GM21786 (cell line): ENCODE data around the gene DYSF.
"Not testable (repeated sequence)": the region's sequence is repeated elsewhere in the genome, so short reads cannot be mapped to it uniquely, and the experiment has no call there.

Experiments used
- ATAC-seq: cut with Tn5 transposase; IDR thresholded peaks from one replicate; pipeline ENCODE4 v1.9.1; 2021; ENCODE audit not compliant: unreplicated experiment

Gene DYSF

DNA sequence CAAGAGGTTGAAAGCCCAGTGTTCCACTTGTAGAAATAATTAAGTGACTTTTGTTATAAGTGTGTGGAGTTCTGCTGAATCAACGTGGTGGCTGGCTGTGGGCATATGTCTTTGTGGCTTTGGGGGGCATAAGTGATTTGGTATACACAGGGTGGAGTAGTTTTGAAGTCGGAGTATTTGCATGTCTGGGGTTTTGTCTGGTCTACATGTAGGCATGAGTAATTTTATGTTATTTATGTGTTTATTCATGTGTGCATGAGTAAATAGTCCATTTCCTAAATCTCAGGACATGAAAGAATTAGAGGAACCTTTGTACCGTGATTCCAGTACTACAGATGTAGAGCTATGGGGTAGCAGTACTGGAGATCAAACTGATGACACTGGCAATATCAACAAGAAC, 179.7 kb downstream of the DYSF start:
- ATAC-seq = no peak

DNA sequence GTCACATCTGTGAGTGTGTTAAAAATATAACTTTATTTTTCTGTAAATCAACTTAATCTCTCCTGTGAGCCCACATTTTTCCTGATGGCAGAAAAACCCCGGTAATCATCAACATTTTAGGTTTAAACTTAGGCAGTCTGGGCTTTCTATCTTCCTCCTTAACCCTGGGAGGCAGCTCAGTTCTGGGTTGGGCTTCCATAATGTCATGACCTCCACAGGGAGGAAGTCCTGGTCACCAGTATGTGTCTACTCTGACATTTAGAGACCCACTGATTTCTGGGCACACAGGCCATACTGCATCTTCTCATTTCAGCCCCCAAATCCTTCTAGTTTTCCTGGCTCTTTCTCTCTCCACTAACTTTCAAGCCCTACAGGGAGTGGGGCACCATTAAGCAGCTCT, 181.2 kb downstream of the DYSF start:
- no peak for ATAC-seq

DNA sequence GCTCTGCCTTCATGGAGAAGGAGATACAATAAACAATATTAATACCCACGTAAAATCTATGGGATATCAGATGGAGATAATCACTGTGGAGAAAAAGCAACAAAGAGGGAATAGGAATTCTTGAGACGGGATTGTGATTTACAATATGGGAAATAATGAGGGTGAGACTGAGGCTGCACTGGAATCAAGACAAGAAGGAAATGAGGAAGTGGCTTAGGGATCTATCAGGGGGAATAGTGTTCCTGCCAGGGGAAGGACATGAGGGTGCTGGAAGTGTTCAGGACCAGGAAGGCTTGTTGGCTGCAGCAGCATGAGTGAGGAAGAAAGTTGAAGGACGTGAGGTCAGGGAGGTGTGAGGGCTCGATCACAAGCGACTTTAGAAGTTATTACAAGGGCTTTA, 182.4 kb downstream of the DYSF start:
- ATAC-seq = no peak

DNA sequence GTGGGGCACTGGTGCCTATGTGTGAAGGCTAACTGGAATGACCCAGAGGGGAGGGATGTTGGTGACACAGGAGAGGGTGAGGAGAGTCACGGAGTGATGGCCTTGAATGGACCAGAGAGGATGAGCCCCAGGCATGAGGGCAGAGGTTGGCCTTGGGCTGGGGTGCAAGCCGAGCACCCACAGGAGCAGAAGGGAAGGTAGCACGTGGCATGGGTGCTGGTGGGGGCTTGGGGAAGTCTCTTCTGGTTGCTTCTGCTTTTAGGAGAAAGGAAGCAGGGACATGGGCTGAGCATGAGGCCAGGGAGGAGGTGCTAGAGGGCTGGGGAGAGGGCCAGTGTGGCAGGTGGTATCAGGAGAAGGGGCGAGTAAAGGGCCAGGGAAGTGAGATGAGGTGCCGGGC, 183.8 kb downstream of the DYSF start:
- ATAC-seq = no peak

DNA sequence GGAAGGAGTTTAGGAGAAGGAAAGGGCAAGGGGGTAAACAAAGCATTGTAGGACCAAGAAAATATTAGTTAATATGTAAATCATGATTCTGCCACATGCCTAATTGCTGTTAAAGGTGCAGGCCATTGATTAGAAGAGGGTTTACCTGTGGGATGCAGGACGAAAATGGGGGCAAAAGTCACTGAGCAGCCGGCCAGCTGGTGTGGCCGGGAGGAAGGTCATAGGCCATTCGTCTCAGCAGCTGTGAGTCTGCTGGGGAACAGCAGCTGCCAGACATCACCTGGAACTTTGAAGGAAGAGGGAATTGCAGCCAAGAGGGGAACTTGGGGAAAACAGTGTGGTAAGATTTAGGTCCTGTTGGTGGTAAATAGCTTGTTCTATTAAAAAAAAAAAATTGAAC, 184.4 kb downstream of the DYSF start:
- ATAC-seq = no peak

DNA sequence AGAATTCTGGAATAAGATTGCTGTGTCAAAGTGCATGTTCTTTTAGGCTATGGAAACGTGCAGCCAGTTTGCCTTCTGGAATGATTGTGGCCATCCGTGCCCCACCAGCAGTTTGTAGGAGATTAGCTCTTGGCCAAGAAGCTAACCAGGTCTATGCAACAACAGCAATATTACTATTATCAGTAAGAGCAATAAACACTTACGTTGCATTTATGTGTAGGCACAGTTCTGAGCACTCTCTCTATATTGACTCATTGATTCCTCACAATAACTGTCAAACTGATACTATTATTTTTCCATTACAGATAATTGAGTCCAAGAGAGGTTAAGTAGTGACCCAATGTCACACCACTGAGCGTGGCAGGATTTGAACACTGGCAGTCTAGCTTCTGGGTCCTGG, 186.4 kb downstream of the DYSF start:
- no peak for ATAC-seq

DNA sequence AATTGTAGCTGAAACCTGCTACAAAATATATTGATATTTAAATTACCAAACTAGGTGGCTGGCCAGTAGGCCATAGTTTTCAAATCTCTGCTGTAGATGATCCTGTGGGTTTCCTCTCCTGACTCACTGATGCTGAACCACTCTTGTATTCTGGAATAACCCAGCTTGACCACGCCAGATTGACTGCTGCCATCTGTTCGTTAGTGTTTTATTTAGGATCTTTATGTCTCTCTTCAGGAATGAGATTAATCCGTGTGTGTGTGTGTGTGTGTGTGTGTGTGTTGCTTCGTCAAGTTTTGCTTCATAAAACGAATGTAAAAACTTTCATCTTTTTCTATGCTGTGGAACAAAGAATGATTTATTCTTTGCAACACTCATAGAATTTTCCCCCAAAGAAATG, 187.1 kb downstream of the DYSF start:
- no peak for ATAC-seq

DNA sequence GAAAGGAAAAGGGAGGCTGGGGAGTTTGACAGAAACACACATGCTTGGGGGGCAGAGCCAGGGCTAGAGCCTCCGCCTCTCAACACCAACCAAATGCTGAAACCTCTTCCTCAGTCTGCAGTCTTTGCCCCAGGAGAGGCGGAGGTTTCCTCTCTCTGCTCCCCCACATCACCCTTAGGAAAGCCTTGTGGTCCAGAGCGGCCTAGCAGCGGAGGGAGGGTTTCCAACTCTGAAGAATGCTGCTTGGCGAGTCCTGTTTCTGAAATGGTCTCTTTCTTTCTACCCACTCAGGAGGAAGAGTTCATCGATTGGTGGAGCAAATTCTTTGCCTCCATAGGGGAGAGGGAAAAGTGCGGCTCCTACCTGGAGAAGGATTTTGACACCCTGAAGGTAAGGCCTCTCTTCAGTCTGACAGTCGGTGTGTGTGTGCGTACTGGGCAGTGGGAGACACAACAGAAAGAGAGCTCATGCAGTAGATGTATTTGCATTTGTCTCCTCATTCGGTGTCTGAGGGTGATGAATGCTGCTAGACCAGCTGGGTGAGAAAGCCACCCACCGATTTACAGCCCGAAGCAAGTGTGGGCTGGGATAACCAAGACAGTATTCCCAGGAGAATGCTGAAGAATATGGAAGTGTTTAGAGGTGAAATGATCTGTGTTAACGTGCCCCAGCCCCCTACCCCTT, 190.5 kb downstream of the DYSF start:
- ATAC-seq = no peak

DNA sequence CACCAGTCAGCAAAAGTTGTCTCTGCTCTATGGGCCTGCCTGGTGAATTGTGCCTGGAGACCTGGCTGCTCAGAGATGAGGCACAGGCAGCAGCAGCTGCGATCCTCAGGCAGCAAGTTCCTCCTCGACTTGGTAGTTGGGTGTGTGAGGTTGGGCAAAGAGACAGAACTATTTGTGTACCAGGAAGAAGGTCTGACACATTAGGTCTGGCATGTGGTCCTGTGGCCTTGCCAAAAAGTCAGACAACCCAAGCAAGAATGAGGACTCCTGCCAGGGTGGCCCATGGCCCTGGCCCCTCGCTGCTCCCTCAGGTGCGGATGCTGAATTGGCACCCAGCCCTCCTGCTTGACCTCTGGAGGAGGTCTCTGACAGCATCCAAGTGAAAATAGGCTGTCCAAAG, 192.7 kb downstream of the DYSF start:
- ATAC-seq = no peak

DNA sequence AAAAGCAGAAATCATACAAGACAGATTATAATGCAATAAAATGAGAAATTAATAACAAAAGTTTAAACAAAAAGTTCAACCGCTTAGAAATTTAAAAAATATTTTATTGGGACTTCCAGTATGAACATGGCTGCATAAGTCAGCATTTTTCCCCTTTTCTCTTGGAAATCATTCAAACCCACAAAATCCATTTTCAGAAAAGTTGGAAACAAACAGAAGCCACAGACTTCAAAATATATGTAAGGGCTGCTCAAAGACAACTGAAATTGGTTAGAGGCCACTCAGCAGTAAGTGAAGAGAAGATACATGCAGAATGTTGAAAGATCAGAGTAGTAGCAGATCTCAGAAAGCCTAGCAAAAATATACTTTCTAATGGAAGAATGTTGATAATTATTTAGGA, 194.0 kb downstream of the DYSF start:
- ATAC-seq = no peak

DNA sequence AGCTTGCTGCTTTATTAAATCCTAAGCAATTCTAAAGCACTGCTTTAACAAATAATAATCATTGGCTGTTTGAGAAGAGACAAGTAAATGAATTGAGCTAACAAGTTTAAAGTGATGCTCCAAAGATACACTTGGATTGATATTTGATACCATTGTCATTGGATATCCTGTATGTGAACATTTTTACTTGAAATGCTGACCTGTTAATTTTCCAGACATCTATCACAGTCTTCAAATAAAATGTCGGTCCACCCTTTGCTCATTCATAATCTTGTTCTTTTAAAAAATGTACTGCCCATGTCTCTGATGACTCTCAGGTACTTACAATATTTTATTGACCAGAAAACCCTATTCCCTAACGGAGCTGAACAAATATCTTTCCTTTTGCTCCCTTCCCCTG, 202.1 kb downstream of the DYSF start:
- no peak for ATAC-seq

DNA sequence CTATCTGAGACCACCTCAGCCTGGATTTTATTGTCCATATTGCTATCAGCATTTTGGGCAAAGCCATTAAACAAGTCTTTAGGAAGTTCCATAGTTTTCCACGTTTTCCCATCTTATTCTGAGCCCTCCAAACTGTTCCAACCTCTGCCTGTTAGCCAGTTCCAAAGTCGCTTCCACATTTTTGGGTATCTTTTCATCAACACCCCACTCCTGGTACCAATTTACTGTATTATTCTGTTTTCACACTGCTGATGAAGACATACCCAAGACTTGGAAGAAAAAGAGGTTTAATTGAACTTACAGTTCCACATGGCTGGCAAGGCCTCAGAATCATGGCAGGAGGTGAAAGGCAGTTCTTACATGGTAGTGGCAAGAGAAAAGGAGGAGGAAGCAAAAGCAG, 204.9 kb downstream of the DYSF start:
- ATAC-seq = not testable (repeated sequence)

DNA sequence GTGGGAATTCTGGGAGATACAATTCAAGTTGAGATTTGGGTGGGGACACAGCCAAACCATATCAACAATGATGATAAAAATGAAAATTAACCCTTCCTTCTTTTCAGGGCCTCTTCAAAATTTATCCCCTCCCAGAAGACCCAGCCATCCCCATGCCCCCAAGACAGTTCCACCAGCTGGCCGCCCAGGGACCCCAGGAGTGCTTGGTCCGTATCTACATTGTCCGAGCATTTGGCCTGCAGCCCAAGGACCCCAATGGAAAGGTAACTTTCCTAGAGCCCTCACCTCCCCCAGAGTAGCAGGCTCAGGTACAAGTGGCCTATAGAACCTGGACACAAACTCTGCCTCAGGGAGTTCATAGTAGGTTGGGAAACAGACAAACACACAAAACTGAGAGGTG, 205.4 kb downstream of the DYSF start:
- no peak for ATAC-seq

DNA sequence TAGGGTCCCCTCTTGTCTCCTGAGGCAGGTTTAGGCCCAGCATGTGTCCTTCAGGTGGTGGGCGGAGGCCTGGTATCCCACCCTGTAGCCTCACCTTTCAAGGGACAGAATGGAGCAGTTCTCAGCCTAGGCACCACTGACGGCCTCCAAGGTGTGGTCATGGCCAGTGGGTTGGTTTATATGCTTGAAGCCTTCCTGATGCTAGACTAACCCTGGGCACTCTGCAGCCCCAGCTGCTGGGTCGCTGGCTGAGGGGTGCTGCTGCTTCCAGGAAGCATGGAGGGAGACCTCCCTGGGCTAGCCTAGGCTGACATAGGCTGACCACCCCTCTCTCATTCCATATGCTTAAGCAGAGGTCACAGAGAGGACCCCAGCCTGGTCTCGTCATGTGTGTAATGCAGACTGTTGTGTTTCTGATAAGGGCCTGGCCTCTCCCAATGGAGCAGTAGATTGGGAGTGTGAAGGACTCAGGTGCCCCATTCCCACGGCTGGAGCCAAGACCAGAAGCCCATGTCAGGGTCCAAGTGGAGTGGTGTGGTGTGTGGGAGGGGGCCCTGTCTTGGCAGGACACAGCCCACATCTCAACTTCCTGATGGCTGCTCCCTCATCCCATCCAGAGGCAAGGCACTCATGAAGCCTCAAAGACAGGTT, 206.6 kb downstream of the DYSF start:
- no peak for ATAC-seq

DNA sequence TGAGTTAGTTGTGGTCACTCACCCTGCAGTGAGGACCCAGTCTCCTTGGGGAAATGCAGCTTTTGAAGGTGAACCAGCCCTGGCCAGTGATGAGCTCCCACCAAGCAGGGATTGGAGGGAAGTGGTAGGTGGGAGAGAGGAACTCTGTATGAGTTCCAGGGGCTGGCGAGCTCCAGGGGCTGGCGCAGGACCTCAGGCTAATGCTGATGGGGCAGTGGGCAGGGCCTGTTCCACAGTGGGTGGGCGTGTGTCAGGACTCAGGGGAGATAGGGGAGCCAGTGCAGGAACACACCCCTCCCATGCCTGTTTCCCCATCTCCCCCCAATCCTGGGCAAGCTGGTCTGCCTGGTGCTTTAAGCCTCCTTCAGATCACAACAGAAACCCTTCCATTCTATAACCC, 208.4 kb downstream of the DYSF start:
- no peak for ATAC-seq

DNA sequence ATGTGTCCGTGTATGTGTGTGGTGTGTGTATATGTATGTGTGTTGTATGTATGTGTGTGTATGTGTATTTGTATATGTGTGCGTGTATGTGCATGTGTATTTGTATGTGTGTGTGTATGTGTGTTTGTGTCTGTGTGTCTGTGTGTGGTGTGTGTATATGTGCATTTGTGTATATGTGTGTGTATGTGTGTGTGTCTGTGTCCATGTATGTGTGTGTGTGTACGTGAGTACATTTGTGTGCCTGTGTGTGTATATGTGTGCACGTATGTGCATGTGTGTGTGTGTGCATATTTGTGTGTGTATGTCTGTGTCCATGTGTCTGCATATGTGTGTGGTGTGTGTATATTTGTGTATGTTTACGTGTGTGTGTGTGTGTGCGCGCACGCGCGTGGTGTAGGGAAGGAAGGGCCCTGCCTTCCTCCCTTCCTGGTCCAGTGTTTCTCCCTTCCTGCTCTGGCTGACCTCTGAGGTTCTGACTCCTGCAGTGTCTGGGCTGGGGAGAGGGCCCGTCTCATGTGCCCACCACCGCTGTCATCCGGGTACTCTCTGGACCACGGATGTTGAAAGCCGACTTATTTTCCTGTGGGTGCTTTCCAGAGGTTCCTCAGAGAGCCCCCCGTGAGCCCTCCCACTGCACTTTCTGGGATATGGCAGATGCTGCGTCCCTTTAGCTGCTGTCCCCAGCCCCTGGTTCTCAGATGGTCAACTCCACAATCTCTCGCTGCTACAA, 209.5 kb downstream of the DYSF start:
- no peak for ATAC-seq

DNA sequence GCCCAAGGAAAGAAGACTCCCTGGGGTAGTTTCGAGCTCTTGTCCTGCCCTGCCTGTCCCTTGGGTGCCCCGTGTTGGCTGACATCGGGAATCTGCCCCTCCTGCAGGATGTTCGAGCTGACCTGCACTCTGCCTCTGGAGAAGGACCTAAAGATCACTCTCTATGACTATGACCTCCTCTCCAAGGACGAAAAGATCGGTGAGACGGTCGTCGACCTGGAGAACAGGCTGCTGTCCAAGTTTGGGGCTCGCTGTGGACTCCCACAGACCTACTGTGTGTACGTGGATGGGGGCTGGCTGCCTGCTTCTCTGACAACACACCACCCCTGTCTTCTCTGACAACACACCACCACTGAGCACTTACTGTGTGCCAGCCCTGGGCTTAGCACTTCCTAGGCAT, 210.8 kb downstream of the DYSF start:
- ATAC-seq = no peak

DNA sequence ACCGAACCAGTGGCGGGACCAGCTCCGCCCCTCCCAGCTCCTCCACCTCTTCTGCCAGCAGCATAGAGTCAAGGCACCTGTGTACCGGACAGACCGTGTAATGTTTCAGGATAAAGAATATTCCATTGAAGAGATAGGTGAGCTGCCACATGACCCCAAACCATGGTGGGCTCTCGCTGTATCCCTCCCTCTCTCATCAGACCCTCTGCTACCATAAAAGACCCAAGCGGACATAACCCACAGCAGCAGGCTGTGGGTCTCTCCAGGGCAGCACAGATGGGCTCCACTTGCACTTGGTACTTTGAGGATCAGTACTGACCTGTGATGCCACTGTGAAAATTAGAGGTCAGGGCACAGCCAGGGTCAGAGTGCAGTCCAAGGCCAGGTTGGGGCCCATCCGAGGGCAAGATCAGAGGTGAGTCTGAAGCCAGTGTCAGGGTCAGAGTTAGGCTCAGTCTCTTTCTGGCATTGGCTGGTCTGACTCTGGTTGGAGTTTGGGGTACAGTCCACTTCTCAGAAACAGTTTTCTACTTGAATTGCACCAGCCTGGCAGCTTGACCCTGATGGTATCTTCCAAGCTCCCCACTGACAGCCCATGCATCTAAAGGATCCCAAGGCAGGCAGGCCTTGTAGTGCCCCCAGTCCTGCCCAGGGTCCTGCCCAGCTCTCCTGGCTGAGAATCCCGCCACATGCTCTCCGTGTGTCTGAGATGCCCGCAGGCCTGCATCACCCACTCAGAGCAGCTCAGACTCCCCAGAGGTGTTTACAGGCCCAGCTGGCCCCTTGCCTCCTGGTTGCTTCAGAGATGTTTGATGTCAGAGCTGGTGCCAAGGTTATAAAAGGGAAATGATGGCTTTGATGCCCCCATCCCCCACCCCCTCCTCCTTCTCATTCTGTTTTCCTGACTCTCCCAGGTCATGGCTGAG, 212.1 kb downstream of the DYSF start:
- no peak for ATAC-seq

DNA sequence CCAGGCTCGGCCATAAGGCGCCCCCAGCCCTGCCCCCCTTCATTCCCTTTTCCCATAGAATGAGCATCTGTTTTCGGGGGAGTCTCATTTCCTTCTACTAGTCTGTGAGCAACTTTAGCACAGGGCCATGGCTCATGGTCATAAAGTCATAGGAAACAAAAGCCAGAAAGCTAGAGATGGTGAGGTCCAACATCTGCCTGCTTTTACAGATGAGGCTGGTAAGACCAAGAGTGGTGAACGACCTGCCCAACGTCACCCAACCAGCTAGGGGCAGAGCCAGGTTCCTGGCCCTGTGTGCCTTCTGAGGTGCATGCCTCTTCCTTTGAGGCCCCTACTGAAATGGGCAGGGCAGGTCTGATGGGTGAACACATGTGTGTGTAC, 212.7 kb downstream of the DYSF start:
- ATAC-seq = no peak

DNA sequence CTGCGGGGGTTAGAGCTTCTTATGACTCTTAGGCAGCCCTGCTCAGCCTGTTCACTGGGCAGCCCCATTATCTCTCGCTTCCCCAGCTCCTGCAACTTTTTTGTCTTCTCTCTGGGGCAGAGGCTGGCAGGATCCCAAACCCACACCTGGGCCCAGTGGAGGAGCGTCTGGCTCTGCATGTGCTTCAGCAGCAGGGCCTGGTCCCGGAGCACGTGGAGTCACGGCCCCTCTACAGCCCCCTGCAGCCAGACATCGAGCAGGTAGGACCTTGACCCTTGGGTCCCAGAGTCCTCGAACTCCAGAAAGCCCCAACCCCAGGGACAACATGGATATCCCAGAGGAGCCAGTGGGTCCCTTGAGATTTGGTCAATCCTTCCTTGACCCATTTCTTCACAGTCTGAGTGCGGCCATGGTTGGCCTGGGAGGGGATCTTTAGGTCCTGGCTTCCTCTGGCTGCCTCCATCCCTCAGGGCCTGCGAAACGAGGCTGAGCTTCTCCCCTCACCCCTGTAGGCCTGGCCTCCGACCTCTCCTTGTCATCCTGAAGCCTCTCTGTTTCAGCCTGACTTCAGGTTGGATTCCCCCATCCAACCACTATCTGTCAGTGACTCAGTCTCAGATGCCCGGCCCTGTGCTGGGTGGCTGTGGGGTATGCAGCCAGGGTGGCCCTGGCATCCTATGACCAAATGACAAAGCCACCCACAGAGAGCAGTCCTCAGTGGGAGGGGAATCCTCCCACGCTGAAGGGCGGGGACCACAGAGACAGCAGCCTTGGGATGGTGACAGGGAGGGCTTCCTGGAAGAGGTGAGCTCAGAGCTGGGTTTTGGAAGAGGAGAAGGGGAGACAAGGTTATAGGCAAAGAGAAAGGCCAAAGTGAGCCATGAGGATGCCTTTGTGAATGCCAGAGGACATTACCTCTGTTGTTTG, 214.2 kb downstream of the DYSF start:
- ATAC-seq = no peak
